GM12878 (cell line): Measurements from ENCODE around the gene RNF220. TPM values are rescaled to one million over a fixed set of nuclear protein-coding genes. Genes with fewer than 3 reads are reported as not detected.
A peak's percentile ranks its signal among the peaks of the same experiment; 100 is the strongest.

ENCODE experiments used
- ATAC-seq: fragments of 200-7000 bp; cut with Tn5 transposase; 3 replicates; pipeline ENCODE4 v1.9.1; 2020; ENCODE audit warnings: mild to moderate bottlenecking, moderate library complexity
- BruUV-seq: library from RNA; stranded (reverse); fragments of 400-500 nt; replicated peaks from 2 replicates; lab custom pipeline; 2021; lab: Mats Ljungman, UMichigan
- CTCF ChIA-PET: fragments of 300-600 bp; sonication (Branson Sonifier 250); formaldehyde crosslinking; extraction: SDS; loops from one replicate; lab custom pipeline; 2021; ENCODE audit warnings: inconsistent platforms; lab: Yijun Ruan, JAX
- POLR2A ChIA-PET: fragments of 350-600 bp; formaldehyde crosslinking; extraction: SDS; loops from one replicate; lab custom pipeline; 2021; ENCODE audit warnings: inconsistent platforms; lab: Charles Lee
- RAD21 ChIA-PET: fragments of 300-600 bp; sonication (Branson Sonifier 250); formaldehyde crosslinking; loops from one replicate; lab custom pipeline; 2023; ENCODE audit warnings: antibody characterized with exemption; ENCODE audit not compliant: unreplicated experiment; lab: Charles Lee
- SMC1A ChIA-PET: fragments of 300-600 bp; sonication (Branson Sonifier 250); formaldehyde crosslinking; loops from one replicate; lab custom pipeline; 2023; ENCODE audit not compliant: unreplicated experiment, uncharacterized antibody; lab: Charles Lee
- DNase-seq: peaks from one replicate; pipeline ENCODE4 v3.0.0-alpha.2; 2011; ENCODE audit warnings: low read depth, low spot score
- FAIRE-seq: peaks from 3 replicates; lab custom pipeline; 2011; peaks lifted over from hg19 to GRCh38; lab: Jason Lieb, UNC
- H2AFZ ChIP-seq: 2 replicates; pipeline ENCODE4 v1.6.0; 2011; ENCODE audit warnings: low read depth, low read length, control low read depth; ENCODE audit not compliant: control insufficient read depth
- H3K27ac ChIP-seq: 2 replicates; pipeline ENCODE4 v1.5.1; 2011; ENCODE audit warnings: control low read depth; ENCODE audit not compliant: control insufficient read depth, insufficient read depth
- H3K27me3 ChIP-seq, 2 experiments: replicated peaks in 1 of 2; 2 replicates each; pipeline versions ENCODE4 v1.6.0 to v1.6.1; 2011; ENCODE audit warnings: low read length in 1 of 2; ENCODE audit not compliant: control insufficient read depth in 2 of 2, insufficient read depth in 2 of 2
- H3K36me3 ChIP-seq, 2 experiments: 2 replicates each; pipeline ENCODE4 v1.5.1; 2011; ENCODE audit warnings: low read length in 1 of 2; ENCODE audit not compliant: control insufficient read depth in 2 of 2, insufficient read depth in 2 of 2
- H3K4me1 ChIP-seq: 2 replicates; pipeline ENCODE4 v1.6.1; 2011; ENCODE audit warnings: mild to moderate bottlenecking, low read length, moderate library complexity, mixed read lengths; ENCODE audit not compliant: control insufficient read depth, insufficient read depth
- H3K4me2 ChIP-seq: 2 replicates; pipeline ENCODE4 v1.6.0; 2011; ENCODE audit warnings: control low read depth; ENCODE audit not compliant: control insufficient read depth, insufficient read depth
- H3K4me3 ChIP-seq: fragments of 200-600 bp; sonication (generic); 2 replicates; pipeline ENCODE4 v1.5.1; 2016
- H3K79me2 ChIP-seq: 2 replicates; pipeline ENCODE4 v1.6.0; 2011; ENCODE audit warnings: low read length; ENCODE audit not compliant: control insufficient read depth, insufficient read depth
- H3K9ac ChIP-seq: 2 replicates; pipeline ENCODE4 v1.8.0; 2011; ENCODE audit warnings: low read length, control low read depth, mixed read lengths; ENCODE audit not compliant: control insufficient read depth, insufficient read depth
- H3K9me3 ChIP-seq: replicated peaks from 3 replicates; pipeline ENCODE4 v1.5.1; 2011; ENCODE audit warnings: mild to moderate bottlenecking, low read length; ENCODE audit not compliant: control insufficient read depth, insufficient read depth
- H4K20me1 ChIP-seq: 2 replicates; pipeline ENCODE4 v1.6.0; 2011; ENCODE audit not compliant: control insufficient read depth, insufficient read depth
- BRCA1 ChIP-seq: IDR thresholded peaks from 2 replicates; pipeline ENCODE4 v1.6.1; 2011; ENCODE audit warnings: low read depth, low read length, improper control_type of control experiment
- CBX5 ChIP-seq: sonication (generic); IDR thresholded peaks from 2 replicates; pipeline ENCODE4 v1.6.1; 2016; ENCODE audit warnings: low read depth, moderate library complexity, mild to moderate bottlenecking, inconsistent platforms
- FOXM1 ChIP-seq: IDR thresholded peaks from 2 replicates; pipeline ENCODE4 v1.6.1; 2012; ENCODE audit warnings: low read depth, mild to moderate bottlenecking, inconsistent platforms, low read length, moderate library complexity
- POLR2A ChIP-seq: IDR thresholded peaks from 2 replicates; pipeline ENCODE4 v1.6.1; 2011; ENCODE audit warnings: low read depth, mild to moderate bottlenecking, low read length
- SIX5 ChIP-seq: IDR thresholded peaks from 2 replicates; pipeline ENCODE4 v1.6.1; 2011; ENCODE audit warnings: mild to moderate bottlenecking, low read depth, low read length, moderate library complexity; ENCODE audit not compliant: severe bottlenecking
- SPI1 ChIP-seq: IDR thresholded peaks from 2 replicates; pipeline ENCODE4 v1.6.1; 2011; ENCODE audit warnings: low read depth, mild to moderate bottlenecking, low read length, moderate library complexity, borderline replicate concordance; ENCODE audit not compliant: insufficient read depth
- TARDBP ChIP-seq: IDR thresholded peaks from 2 replicates; pipeline ENCODE4 v1.6.1; 2016; ENCODE audit warnings: borderline replicate concordance
- TCF7 ChIP-seq: IDR thresholded peaks from 2 replicates; pipeline ENCODE4 v1.6.1; 2014; ENCODE audit warnings: antibody characterized with exemption, borderline replicate concordance
- ZBED1 ChIP-seq: IDR thresholded peaks from 2 replicates; pipeline ENCODE4 v1.6.1; 2016; ENCODE audit warnings: borderline replicate concordance
- ZNF622 ChIP-seq: fragments of 450-650 bp; IDR thresholded peaks from 2 replicates; pipeline ENCODE4 v1.6.1; 2017; ENCODE audit warnings: mild to moderate bottlenecking, inconsistent platforms
- WGBS: methylation state at CpG from one replicate; pipeline ENCODE4 v1.1.6; 2016; ENCODE audit warnings: low lambda C conversion rate; ENCODE audit not compliant: insufficient replicate concordance, insufficient coverage; ENCODE audit errors: missing lambda C conversion rate; 5-methylcytosine and 5-hydroxymethylcytosine counted together
- in situ Hi-C: fragments of 300-500 bp; cut with MboI; formaldehyde crosslinking; loops from 9 replicates; pipeline ENCODE4 v1.14.3; 2018; ENCODE audit warnings: mixed read lengths
- intact Hi-C: fragments of 100-400 bp; cut with micrococcal nuclease; formaldehyde crosslinking; loops from one replicate; pipeline ENCODE4 v1.14.2; 2022; ENCODE audit not compliant: unreplicated experiment
- polyA plus RNA-seq, 11 experiments: library from polyadenylated mRNA; depleted of rRNA in 4 of 11; unstranded in 6 of 11; stranded (reverse) in 5 of 11; fragments of >200 nt; fragmentation: Nextera tagmentation in 4 of 11; fragmentation: Illumina TruSeq in 1 of 11; extraction: Ambion mirVana in 4 of 11; extraction: Trizol in 1 of 11; gene quantifications; 1 replicate in 1 of 11; 2 replicates in 10 of 11; pipeline versions ENCODE4 v1.2.1 to v1.2.3, GENCODE V29; 2011 to 2016; ENCODE audit warnings: inconsistent platforms in 2 of 11, missing spikeins in 2 of 11, low read depth in 1 of 11
- total RNA-seq, 4 experiments: library from RNA; depleted of rRNA in 3 of 4; stranded (reverse); fragments of >200 nt in 3 of 4; fragmentation: Illumina TruSeq in 1 of 4; extraction: Trizol in 1 of 4; gene quantifications; 2 replicates each; pipeline versions ENCODE4 v1.2.1 to v1.2.3, GENCODE V29; 2013 to 2021
- TF ChIP-seq, protein P1 (sequence below): IDR thresholded peaks from 2 replicates; pipeline ENCODE4 v1.6.1; 2012; ENCODE audit warnings: low read depth, low read length, improper control_type of control experiment
- TF ChIP-seq, protein P2 (sequence below): fragments of 450-650 bp; IDR thresholded peaks from 2 replicates; pipeline ENCODE4 v1.6.1; 2017; ENCODE audit warnings: mild to moderate bottlenecking

RNF220 gene
- total and polyA plus RNA-seq, 10 of the 15 experiments (the other 5 are each of a cell fraction or from before 2014, with no cell fraction given): 4.6 to 84.1 (median 53.7) TPM

DNA sequence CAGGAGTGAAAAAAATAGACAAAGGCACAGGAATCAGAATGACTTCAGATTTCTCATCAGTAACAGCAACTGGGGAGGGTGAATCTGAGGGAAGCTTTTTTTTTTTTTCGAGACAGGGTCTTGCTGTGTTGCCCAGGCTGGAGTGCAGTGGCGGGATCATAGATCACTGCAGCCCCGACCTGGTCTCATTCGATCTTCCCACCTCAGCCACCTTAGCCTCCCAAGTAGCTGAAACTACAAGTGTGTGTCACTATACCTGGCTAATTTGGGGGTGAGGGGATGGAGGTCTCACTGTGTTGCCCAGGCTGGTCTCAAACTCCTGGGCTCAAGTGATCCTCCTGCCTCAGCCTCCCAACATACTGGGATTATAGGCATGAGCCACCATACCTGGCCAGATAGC lies 280.2 kb downstream of the RNF220 start:
- 75% methylated on average over 4 of the region's 4 CpGs for WGBS
- H3K9ac ChIP-seq: no peak overlapping the region; the same call in 1 of the 2 replicates
- no TSS peak for BruUV-seq
- ChIA-PET CTCF (interaction anchor here (0.7 to 3.1 kb wide), 6 partner anchors 11 to 33 kb away, joined by 3 to 17 read pairs (median 4); partner anchors contain the start of genes ARMH1 and TMEM53), RAD21 (interaction anchor here (0.8 to 1.7 kb wide), 2 partner anchors 13 to 33 kb away, joined by 3 to 6 read pairs; no protein-coding TSS in a partner anchor), POLR2A (interaction anchor here (0.9 to 2.8 kb wide), 3 partner anchors 8 to 37 kb away, joined by 3 to 29 read pairs (median 4); partner anchors contain the start of genes ARMH1 and TMEM53), SMC1A (interaction anchor here (1.6 to 2.6 kb wide), 3 partner anchors 11 to 37 kb away, joined by 8 to 15 read pairs (median 14); partner anchors contain the start of genes ARMH1 and TMEM53)
- DNase-seq (no peak), ATAC-seq (no peak), FAIRE-seq (no peak)
- H2AFZ ChIP-seq: no peak overlapping the region
- TF ChIP-seq CBX5 (no peak), POLR2A (no peak), TCF7 (no peak), TARDBP (no peak), ZBED1 (no peak), FOXM1 (no peak), SIX5 (no peak), BRCA1 (no peak), ZNF622 (no peak), SPI1 (no peak)
- TF ChIP-seq, protein P1, sequence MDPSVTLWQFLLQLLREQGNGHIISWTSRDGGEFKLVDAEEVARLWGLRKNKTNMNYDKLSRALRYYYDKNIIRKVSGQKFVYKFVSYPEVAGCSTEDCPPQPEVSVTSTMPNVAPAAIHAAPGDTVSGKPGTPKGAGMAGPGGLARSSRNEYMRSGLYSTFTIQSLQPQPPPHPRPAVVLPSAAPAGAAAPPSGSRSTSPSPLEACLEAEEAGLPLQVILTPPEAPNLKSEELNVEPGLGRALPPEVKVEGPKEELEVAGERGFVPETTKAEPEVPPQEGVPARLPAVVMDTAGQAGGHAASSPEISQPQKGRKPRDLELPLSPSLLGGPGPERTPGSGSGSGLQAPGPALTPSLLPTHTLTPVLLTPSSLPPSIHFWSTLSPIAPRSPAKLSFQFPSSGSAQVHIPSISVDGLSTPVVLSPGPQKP: no peak
- TF ChIP-seq, protein P2, sequence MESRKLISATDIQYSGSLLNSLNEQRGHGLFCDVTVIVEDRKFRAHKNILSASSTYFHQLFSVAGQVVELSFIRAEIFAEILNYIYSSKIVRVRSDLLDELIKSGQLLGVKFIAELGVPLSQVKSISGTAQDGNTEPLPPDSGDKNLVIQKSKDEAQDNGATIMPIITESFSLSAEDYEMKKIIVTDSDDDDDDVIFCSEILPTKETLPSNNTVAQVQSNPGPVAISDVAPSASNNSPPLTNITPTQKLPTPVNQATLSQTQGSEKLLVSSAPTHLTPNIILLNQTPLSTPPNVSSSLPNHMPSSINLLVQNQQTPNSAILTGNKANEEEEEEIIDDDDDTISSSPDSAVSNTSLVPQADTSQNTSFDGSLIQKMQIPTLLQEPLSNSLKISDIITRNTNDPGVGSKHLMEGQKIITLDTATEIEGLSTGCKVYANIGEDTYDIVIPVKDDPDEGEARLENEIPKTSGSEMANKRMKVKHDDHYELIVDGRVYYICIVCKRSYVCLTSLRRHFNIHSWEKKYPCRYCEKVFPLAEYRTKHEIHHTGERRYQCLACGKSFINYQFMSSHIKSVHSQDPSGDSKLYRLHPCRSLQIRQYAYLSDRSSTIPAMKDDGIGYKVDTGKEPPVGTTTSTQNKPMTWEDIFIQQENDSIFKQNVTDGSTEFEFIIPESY: no peak
- no peaks in the 10 kb centered on the region for H3K36me3 ChIP-seq
- intact Hi-C loops (no loop called here), in situ Hi-C loops (no loop called here)
- H3K79me2 ChIP-seq: no peaks in the 10 kb centered on the region
- peaks cover 20% of the 10 kb centered on the region for H3K4me1 ChIP-seq
- 0 out of 2 replicates have a peak overlapping the region, but pooled peaks have one; percentile 50 for H3K4me2 ChIP-seq
- no peaks in the 10 kb centered on the region for H3K9me3 ChIP-seq
- H4K20me1 ChIP-seq: no peaks in the 10 kb centered on the region
- H3K27ac ChIP-seq: peak overlapping the region; percentile 77
- no peaks in the 10 kb centered on the region for H3K27me3 ChIP-seq
- no peak overlapping the region for H3K4me3 ChIP-seq
